Activated CD4-positive, CD25-positive, alpha-beta regulatory T cell treated with anti-CD3 and anti-CD28 coated beads, Interleukin-2, amount 50 U/mL, for 16 hours (primary cell): ENCODE measurements around the gene CXCL1.
"Not testable (repeated sequence)": the region's sequence is repeated elsewhere in the genome, so short reads cannot be mapped to it uniquely, and the experiment has no call there.

Experiments used
- DNase-seq: peaks from one replicate; pipeline ENCODE4 v3.0.0-alpha.2; 2020; ENCODE audit warnings: low read depth, low spot score

Gene CXCL1

GRCh38 chr4:73875401-73875800, 6.2 kb downstream of the CXCL1 start:
- DNase-seq, result no peak

- DNase-seq, result no peak
These were observed 14.1 kb downstream of the CXCL1 start for GRCh38 chr4:73883306-73883705.

GRCh38 chr4:73885574-73886267, 16.5 kb downstream of the CXCL1 start:
- no peak for DNase-seq

GRCh38 chr4:73891326-73891725, 22.1 kb downstream of the CXCL1 start:
- DNase-seq, result no peak

- DNase-seq, result no peak
These were observed 22.7 kb downstream of the CXCL1 start for GRCh38 chr4:73891739-73892405.

GRCh38 chr4:73892966-73893365, 23.8 kb downstream of the CXCL1 start:
- DNase-seq, result no peak

- no peak for DNase-seq
These were observed 24.8 kb downstream of the CXCL1 start for GRCh38 chr4:73894001-73894400.

- no peak for DNase-seq
These were observed 26.3 kb downstream of the CXCL1 start for GRCh38 chr4:73895201-73896175.

GRCh38 chr4:73896416-73896815, 27.2 kb downstream of the CXCL1 start:
- no peak for DNase-seq

- no peak for DNase-seq
These were observed 28.4 kb downstream of the CXCL1 start for GRCh38 chr4:73897380-73898136.

GRCh38 chr4:73899338-73899737, 30.1 kb downstream of the CXCL1 start:
- not testable (repeated sequence) for DNase-seq

- no peak for DNase-seq
These were observed 31.8 kb downstream of the CXCL1 start for GRCh38 chr4:73901031-73901430.

GRCh38 chr4:73902038-73902637, 32.9 kb downstream of the CXCL1 start:
- no peak for DNase-seq

- no peak for DNase-seq
These were observed 33.8 kb downstream of the CXCL1 start for GRCh38 chr4:73902817-73903547.

GRCh38 chr4:73904491-73904890, 35.3 kb downstream of the CXCL1 start:
- DNase-seq, result no peak

- DNase-seq, result no peak
These were observed 39.8 kb downstream of the CXCL1 start for GRCh38 chr4:73908965-73909364.

GRCh38 chr4:73911746-73912145, 42.6 kb downstream of the CXCL1 start:
- DNase-seq, result no peak

- no peak for DNase-seq
These were observed 43.0 kb downstream of the CXCL1 start for GRCh38 chr4:73912191-73912590.

GRCh38 chr4:73914071-73914470, 44.9 kb downstream of the CXCL1 start:
- no peak for DNase-seq

- DNase-seq, result no peak
These were observed 47.2 kb downstream of the CXCL1 start for GRCh38 chr4:73916172-73916925.
